PC-9 (cell line): ENCODE results near the gene ZNF524.

Experiments
- EZH2 ChIP-seq: fragments of 200-600 bp; sonication (generic); IDR thresholded peaks from 2 replicates; pipeline ENCODE4 v1.8.0; 2017; ENCODE audit warnings: antibody characterized with exemption, low read depth
- TF ChIP-seq, protein P1 (sequence below): fragments of 200-600 bp; sonication (generic); conservative IDR thresholded peaks from 2 replicates; pipeline ENCODE4 v1.6.1; 2017; ENCODE audit warnings: mixed run types, antibody characterized with exemption, mild to moderate bottlenecking, moderate library complexity

DNA sequence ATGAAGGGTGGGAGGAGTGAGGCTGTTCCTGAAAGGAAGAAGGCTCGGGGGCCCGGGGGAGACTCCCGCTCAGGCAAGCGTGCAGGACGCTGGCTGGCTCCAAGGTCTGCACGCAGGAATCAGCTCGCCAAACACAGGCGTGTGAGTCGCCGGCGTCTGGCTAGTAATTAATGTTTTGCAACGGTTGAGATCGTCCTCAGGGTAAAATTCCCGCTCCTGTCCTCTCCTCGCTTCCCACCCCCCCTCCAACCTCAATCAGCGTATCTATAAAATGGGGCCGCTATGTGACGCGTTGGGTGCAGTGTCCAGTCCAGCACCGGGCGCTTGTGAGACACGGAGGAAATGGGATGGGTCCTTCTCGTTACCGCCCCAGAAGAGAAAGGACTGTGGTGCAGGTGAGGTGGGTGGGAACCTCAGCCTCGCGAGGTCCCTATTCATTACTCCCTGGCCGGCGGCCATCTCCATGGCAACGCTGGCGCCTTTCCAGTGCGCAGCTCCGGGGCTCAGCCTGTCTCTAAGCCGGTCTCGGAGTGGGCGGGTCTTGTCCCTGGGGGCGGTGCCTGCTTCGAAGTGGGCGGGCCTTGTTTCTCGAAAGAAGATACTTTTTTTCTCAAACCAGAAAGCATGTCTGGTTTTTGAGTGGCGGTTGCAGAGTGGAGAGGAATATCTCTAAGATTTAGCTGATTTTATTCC lies 13.0 kb upstream of the ZNF524 start:
- TF ChIP-seq, protein P1, sequence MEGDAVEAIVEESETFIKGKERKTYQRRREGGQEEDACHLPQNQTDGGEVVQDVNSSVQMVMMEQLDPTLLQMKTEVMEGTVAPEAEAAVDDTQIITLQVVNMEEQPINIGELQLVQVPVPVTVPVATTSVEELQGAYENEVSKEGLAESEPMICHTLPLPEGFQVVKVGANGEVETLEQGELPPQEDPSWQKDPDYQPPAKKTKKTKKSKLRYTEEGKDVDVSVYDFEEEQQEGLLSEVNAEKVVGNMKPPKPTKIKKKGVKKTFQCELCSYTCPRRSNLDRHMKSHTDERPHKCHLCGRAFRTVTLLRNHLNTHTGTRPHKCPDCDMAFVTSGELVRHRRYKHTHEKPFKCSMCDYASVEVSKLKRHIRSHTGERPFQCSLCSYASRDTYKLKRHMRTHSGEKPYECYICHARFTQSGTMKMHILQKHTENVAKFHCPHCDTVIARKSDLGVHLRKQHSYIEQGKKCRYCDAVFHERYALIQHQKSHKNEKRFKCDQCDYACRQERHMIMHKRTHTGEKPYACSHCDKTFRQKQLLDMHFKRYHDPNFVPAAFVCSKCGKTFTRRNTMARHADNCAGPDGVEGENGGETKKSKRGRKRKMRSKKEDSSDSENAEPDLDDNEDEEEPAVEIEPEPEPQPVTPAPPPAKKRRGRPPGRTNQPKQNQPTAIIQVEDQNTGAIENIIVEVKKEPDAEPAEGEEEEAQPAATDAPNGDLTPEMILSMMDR = no peak
- TF ChIP-seq EZH2 = no peak
